Dermis blood vessel endothelial cell (primary cell): ENCODE measurements around the gene TOPORS. TPM values are rescaled to one million over a fixed set of nuclear protein-coding genes. Genes with fewer than 3 reads are reported as not detected.

Experiments used
- DNase-seq: peaks from one replicate; pipeline ENCODE4 v3.0.0; 2010
- total RNA-seq: library from RNA; depleted of rRNA; stranded (reverse); fragments of >200 nt; gene quantifications from 2 replicates; pipeline ENCODE4 v1.2.3, GENCODE V29; 2014

The TOPORS gene
- total RNA-seq, 1 donor from 2014 or later, result 53.3 TPM

DNA sequence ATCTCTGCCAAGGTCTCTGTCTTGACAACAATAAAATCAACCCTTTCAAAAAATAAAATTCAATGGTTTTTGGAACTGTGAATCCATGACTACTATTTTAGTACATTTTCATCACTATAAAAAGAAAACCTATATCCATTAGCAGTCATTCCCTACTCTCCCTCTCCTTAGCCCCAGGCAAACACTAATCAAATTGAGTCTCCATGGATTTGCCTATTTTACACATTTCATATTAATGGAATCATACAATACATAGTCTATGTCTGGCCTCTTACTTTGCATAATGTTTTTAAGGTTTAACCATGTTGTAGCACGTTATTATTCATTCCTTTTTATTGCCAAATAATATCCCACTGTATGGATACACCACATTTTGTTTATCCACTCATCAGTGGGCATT is 50.5 kb downstream of the TOPORS start:
- DNase-seq, result no peak

DNA sequence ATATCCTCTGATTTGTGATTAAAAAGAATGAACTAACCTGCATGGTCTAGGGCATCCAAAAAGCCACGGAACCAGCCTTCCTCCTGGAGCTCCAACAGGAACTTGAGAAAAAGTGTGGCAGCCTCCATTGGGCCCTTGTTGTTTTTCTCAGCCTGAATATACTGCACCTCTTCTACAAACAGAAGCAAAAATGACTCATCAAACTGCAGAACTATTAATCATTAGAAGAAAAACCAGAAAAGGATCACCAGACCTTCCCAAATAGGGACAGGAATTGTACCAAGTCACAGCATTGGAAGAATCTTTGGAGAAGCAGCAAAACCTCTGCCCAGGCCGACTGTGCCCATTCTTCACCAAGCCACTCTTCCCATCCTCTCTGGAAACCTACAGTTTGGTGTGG is 51.6 kb downstream of the TOPORS start:
- DNase-seq, result peak; percentile 57

DNA sequence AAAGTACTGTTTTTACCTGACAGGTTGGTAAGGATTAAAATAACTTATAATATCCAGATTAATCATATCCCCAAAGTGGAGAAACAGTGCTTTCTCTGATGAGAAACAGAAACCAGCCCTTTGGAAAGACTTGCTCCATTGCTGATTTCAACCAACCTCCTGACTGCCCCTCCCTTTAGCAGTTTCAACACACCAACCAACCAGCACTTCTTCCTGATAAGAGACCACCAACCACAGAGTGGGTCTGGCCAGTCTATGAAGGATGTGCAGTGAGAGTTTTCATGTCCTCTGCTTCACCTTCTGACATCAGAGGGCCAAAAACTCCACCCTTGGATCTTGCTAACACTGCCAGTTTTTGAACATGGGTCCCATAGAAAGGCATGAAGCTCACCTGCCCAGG is 54.5 kb downstream of the TOPORS start:
- no peak for DNase-seq

DNA sequence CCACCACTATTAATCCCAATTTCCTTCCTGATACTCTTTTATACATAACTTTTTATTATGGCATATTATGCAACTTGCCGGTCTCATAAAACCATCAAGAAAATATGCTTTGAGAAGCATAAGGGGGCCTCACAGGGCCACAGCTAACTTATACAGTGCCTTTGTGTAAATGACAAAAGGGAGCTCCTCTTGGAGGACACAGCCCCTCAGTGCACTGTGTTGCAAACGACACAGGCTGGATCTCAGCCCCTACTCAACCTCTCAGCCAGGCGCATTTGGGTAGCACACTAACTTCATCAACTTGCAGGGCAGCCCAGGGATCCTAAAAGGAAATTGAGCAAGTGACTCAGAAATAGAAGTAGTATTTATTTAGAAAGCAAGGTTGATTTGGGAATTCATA is 61.8 kb downstream of the TOPORS start:
- DNase-seq, result no peak

Other genes starting within 250 kb of the TOPORS start
- 61.8 and 73.3 TPM in 2 replicates for gene ACO1, start 167.9 kb downstream of the TOPORS start, total RNA-seq
- gene RIGI, start 26.4 kb downstream of the TOPORS start, total RNA-seq, result 30.3 TPM in 2 replicates
- gene SMIM27, start 259 bp downstream of the TOPORS start, total RNA-seq, result 1.3 and 2.6 TPM in 2 replicates
- 33.5 and 49.0 TPM in 2 replicates for gene NDUFB6, start 20.6 kb upstream of the TOPORS start, total RNA-seq
- under 0.01 TPM in 2 replicates for gene TAF1L, start 83.1 kb upstream of the TOPORS start, total RNA-seq
- not detected in 2 replicates for gene TMEM215, start 231.0 kb upstream of the TOPORS start, total RNA-seq